C4-2B (cell line): ENCODE measurements around the gene TSPAN31.

ENCODE experiments used
- CTCF ChIP-seq: fragments of 450-650 bp; conservative IDR thresholded peaks from 2 replicates; pipeline ENCODE4 v1.5.1; 2017; ENCODE audit warnings: mild to moderate bottlenecking
- ZFX ChIP-seq: fragments of 450-650 bp; IDR thresholded peaks from 2 replicates; pipeline ENCODE4 v1.6.1; 2017

- TF ChIP-seq CTCF = no peak
- TF ChIP-seq ZFX = no peak
Observed at GRCh38 chr12:57767305-57767698, 22.5 kb downstream of the TSPAN31 start.
